Measurements from ENCODE around the gene CD300LG. TPM values are rescaled to one million over a fixed set of nuclear protein-coding genes. Genes with fewer than 3 reads are reported as not detected.

CD300LG gene
- total RNA-seq, 2 donors from 2014 or later = 1.8 to 15.5 TPM

GRCh38 chr17:43845766-43846165 is 1.2 kb upstream of the CD300LG start:
- WGBS, 2 donors = 43 to 46% methylated on average over 4 of the region's 4 CpGs
- H3K4me1 ChIP-seq = peaks cover 21% of the 10 kb centered on the region
- ATAC-seq (no peak), DNase-seq (no peak)
- H3K9me3 ChIP-seq = no peaks in the 10 kb centered on the region
- H3K27ac ChIP-seq = peak overlapping the region in 3 of 4 donors; percentile 35 to 61 (median 52)
- H3K36me3 ChIP-seq (replicated peaks in 1 of 2; ENCODE audit: insufficient read depth in 1 of 2, low read depth in 2 of 2) = no peaks in the 10 kb centered on the region
- H3K4me3 ChIP-seq = no peak overlapping the region
- intact Hi-C loops (cut with DNase I) = no loop called here
- TF ChIP-seq POLR2A (IDR thresholded peaks at IDR 0.05) = no peak
- TF ChIP-seq CTCF (IDR thresholded peaks at IDR 0.05) = no peak
- no peaks in the 10 kb centered on the region for H3K27me3 ChIP-seq

- Histone ChIP-seq H3K27ac (peak overlapping the region in 3 of 4 donors; percentile 35 to 61 (median 52)), H3K36me3 (replicated peaks in 1 of 2; ENCODE audit: insufficient read depth in 1 of 2, low read depth in 2 of 2) (no peaks in the 10 kb centered on the region), H3K27me3 (no peaks in the 10 kb centered on the region), H3K4me3 (no peak overlapping the region), H3K4me1 (peaks cover 21% of the 10 kb centered on the region), H3K9me3 (no peaks in the 10 kb centered on the region)
- TF ChIP-seq CTCF (IDR thresholded peaks at IDR 0.05) (peak; percentile 91 to 99 (median 93)), POLR2A (IDR thresholded peaks at IDR 0.05) (no peak)
- peak; percentile 84 to 89 (median 86) for DNase-seq
- WGBS, 2 donors = 7% methylated on average over 13 of the region's 13 CpGs
- ATAC-seq = peak; percentile 89
- intact Hi-C loops (cut with DNase I) = no loop called here
These were observed 709 bp upstream of the CD300LG start for GRCh38 chr17:43846221-43846712.

GRCh38 chr17:43848601-43849000 is 1.6 kb downstream of the CD300LG start:
- DNase-seq (no peak), ATAC-seq (no peak)
- no peaks in the 10 kb centered on the region for H3K9me3 ChIP-seq
- 62 to 85% methylated on average over 10 of the region's 10 CpGs for WGBS, 2 donors
- no peak overlapping the region for H3K27ac ChIP-seq
- no peaks in the 10 kb centered on the region for H3K36me3 ChIP-seq (replicated peaks in 1 of 2; ENCODE audit: insufficient read depth in 1 of 2, low read depth in 2 of 2)
- no peak overlapping the region for H3K4me3 ChIP-seq
- peaks cover 21% of the 10 kb centered on the region for H3K4me1 ChIP-seq
- intact Hi-C loops (cut with DNase I) = no loop called here
- TF ChIP-seq CTCF (IDR thresholded peaks at IDR 0.05) = no peak
- no peak for TF ChIP-seq POLR2A (IDR thresholded peaks at IDR 0.05)
- H3K27me3 ChIP-seq = no peaks in the 10 kb centered on the region

GRCh38 chr17:43849116-43849515 is 2.1 kb downstream of the CD300LG start:
- ATAC-seq (no peak), DNase-seq (no peak)
- Histone ChIP-seq H3K4me1 (peaks cover 21% of the 10 kb centered on the region), H3K27me3 (no peaks in the 10 kb centered on the region), H3K4me3 (no peak overlapping the region), H3K27ac (no peak overlapping the region), H3K9me3 (no peaks in the 10 kb centered on the region), H3K36me3 (replicated peaks in 1 of 2; ENCODE audit: insufficient read depth in 1 of 2, low read depth in 2 of 2) (no peaks in the 10 kb centered on the region)
- 78 to 84% methylated on average over 7 of the region's 8 CpGs for WGBS, 2 donors
- TF ChIP-seq POLR2A (IDR thresholded peaks at IDR 0.05) (no peak), CTCF (IDR thresholded peaks at IDR 0.05) (no peak)
- intact Hi-C loops (cut with DNase I) = no loop called here

- Histone ChIP-seq H3K9me3 (no peaks in the 10 kb centered on the region), H3K27ac (no peak overlapping the region), H3K4me1 (no peaks in the 10 kb centered on the region), H3K4me3 (no peak overlapping the region), H3K36me3 (replicated peaks in 1 of 2; ENCODE audit: insufficient read depth in 1 of 2, low read depth in 2 of 2) (no peaks in the 10 kb centered on the region), H3K27me3 (no peaks in the 10 kb centered on the region)
- TF ChIP-seq CTCF (IDR thresholded peaks at IDR 0.05) (no peak), POLR2A (IDR thresholded peaks at IDR 0.05) (no peak)
- intact Hi-C loops (cut with DNase I) = no loop called here
- ATAC-seq (no peak), DNase-seq (no peak)
- 89 to 92% methylated on average over 7 to 8 of the region's 8 CpGs for WGBS, 2 donors
These were observed 5.6 kb downstream of the CD300LG start for GRCh38 chr17:43852571-43852970.

Measured in body of pancreas (tissue), 4 donors.